Osteocyte (in vitro differentiated cells): Measurements from ENCODE around the gene POC1A. TPM values are rescaled to one million over a fixed set of nuclear protein-coding genes. Genes with fewer than 3 reads are reported as not detected.

Experiments
- DNase-seq: peaks from one replicate; pipeline ENCODE4 v3.0.0; 2021; ENCODE audit warnings: mixed read lengths; ENCODE audit not compliant: unreplicated experiment; ENCODE audit errors: extremely low spot score
- H3K27ac Mint-ChIP-seq: one replicate; pipeline ENCODE4 v1.8.0; 2021; ENCODE audit warnings: mild to moderate bottlenecking, mixed read lengths; ENCODE audit not compliant: unreplicated experiment
- H3K27me3 Mint-ChIP-seq: one replicate; pipeline ENCODE4 v1.8.0; 2021; ENCODE audit warnings: mixed read lengths; ENCODE audit not compliant: unreplicated experiment
- H3K36me3 Mint-ChIP-seq: one replicate; pipeline ENCODE4 v1.8.0; 2021; ENCODE audit warnings: mixed read lengths; ENCODE audit not compliant: unreplicated experiment
- H3K4me1 Mint-ChIP-seq: one replicate; pipeline ENCODE4 v1.8.0; 2021; ENCODE audit warnings: mixed read lengths; ENCODE audit not compliant: unreplicated experiment
- H3K4me3 Mint-ChIP-seq: one replicate; pipeline ENCODE4 v1.8.0; 2021; ENCODE audit warnings: mild to moderate bottlenecking, moderate library complexity, mixed read lengths; ENCODE audit not compliant: unreplicated experiment
- H3K9me3 Mint-ChIP-seq: one replicate; pipeline ENCODE4 v1.8.0; 2021; ENCODE audit warnings: mixed read lengths; ENCODE audit not compliant: unreplicated experiment
- CTCF ChIP-seq: fragments of 200-600 bp; sonication (generic); IDR thresholded peaks from 2 replicates; pipeline ENCODE4 v1.5.0; 2021; ENCODE audit warnings: antibody characterized with exemption, mild to moderate bottlenecking, moderate library complexity
- total RNA-seq: library from RNA; stranded (reverse); gene quantifications from 2 replicates; pipeline ENCODE4 v1.2.1, GENCODE V29; 2021

POC1A gene
- total RNA-seq, 1 donor from 2014 or later = 5.1 TPM

GRCh38 chr3:52121464-52121805, 32.8 kb downstream of the POC1A start:
- Mint-ChIP-seq H3K4me3 (no peak overlapping the region), H3K27me3 (no peaks in the 10 kb centered on the region), H3K36me3 (no peaks in the 10 kb centered on the region), H3K9me3 (no peaks in the 10 kb centered on the region), H3K27ac (no peak overlapping the region), H3K4me1 (peaks cover 2% of the 10 kb centered on the region)
- no peak for DNase-seq
- no peak for TF ChIP-seq CTCF

GRCh38 chr3:52120556-52121463, 33.4 kb downstream of the POC1A start:
- peaks cover 2% of the 10 kb centered on the region for H3K4me1 Mint-ChIP-seq
- no peak overlapping the region for H3K27ac Mint-ChIP-seq
- no peaks in the 10 kb centered on the region for H3K9me3 Mint-ChIP-seq
- no peak overlapping the region for H3K4me3 Mint-ChIP-seq
- H3K27me3 Mint-ChIP-seq = no peaks in the 10 kb centered on the region
- no peaks in the 10 kb centered on the region for H3K36me3 Mint-ChIP-seq
- no peak for TF ChIP-seq CTCF
- DNase-seq = no peak

GRCh38 chr3:52119826-52120225, 34.4 kb downstream of the POC1A start:
- H3K27ac Mint-ChIP-seq = no peak overlapping the region
- H3K27me3 Mint-ChIP-seq = no peaks in the 10 kb centered on the region
- H3K4me3 Mint-ChIP-seq = no peak overlapping the region
- no peaks in the 10 kb centered on the region for H3K9me3 Mint-ChIP-seq
- H3K4me1 Mint-ChIP-seq = peaks cover 2% of the 10 kb centered on the region
- TF ChIP-seq CTCF = no peak
- no peaks in the 10 kb centered on the region for H3K36me3 Mint-ChIP-seq
- DNase-seq = no peak

- Mint-ChIP-seq H3K4me1 (peaks cover 2% of the 10 kb centered on the region), H3K9me3 (no peaks in the 10 kb centered on the region), H3K36me3 (no peaks in the 10 kb centered on the region), H3K27me3 (no peaks in the 10 kb centered on the region), H3K4me3 (no peak overlapping the region), H3K27ac (no peak overlapping the region)
- DNase-seq = no peak
- no peak for TF ChIP-seq CTCF
These were observed 35.1 kb downstream of the POC1A start for GRCh38 chr3:52119099-52119498.

- Mint-ChIP-seq H3K9me3 (no peaks in the 10 kb centered on the region), H3K27ac (no peak overlapping the region), H3K27me3 (no peaks in the 10 kb centered on the region), H3K4me3 (no peak overlapping the region), H3K4me1 (peaks cover 2% of the 10 kb centered on the region), H3K36me3 (no peaks in the 10 kb centered on the region)
- TF ChIP-seq CTCF = no peak
- DNase-seq = no peak
These were observed 35.9 kb downstream of the POC1A start for GRCh38 chr3:52118156-52118875.
